ENCODE data around the gene MOB1A.

GRCh38 chr2:74212702-74213410, 34.2 kb upstream of the MOB1A start:
- no peak for TF ChIP-seq CTCF (IDR thresholded peaks at IDR 0.05)
- TF ChIP-seq POLR2A (IDR thresholded peaks at IDR 0.05): no peak
